ENCODE measurements around the gene ADAMTS14. TPM values are rescaled to one million over a fixed set of nuclear protein-coding genes. Genes with fewer than 3 reads are reported as not detected.

The ADAMTS14 gene
- total RNA-seq, 3 donors from 2014 or later = under 0.01 to 0.15 (median under 0.01) TPM

DNA sequence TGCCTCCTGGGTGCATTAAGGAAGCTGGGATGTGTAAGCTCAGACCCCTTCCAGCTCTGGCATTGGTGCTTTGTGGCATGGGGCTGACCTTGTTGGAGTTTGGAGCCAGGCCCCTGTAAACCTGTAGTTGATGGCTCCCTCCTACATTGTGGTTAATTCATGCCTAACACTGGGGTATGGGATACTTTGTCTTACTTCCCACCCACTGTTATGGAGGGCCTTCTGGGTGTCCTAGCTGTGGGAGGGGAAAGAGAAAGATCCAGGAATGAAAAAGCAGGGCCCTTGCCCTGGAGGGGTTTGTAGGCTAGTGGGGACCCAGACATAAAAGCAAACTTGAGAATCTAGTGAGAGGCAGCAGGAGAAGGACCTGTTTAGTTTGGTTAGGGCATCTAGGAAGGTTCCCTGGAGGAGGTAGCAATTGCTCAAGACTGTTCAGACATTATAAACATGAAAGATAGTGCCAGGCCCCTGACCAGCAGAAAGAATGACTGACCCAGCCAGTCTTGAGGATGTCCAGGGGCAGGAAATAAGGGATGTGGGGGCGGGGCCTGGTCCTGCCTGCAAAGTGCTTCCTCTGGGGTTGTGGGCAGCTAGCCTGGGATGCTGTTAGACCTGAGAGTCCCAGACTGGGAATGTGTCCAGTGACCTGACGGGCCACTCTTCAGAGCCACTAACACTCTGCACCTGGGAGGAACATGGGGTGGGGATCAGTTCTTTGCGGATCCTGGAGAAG, 6.6 kb downstream of the ADAMTS14 start:
- Histone ChIP-seq H3K4me1 (no peaks in the 10 kb centered on the region), H3K4me3 (no peak overlapping the region), H3K36me3 (no peaks in the 10 kb centered on the region), H3K9me3 (no peaks in the 10 kb centered on the region), H3K27me3 (peaks cover 0 to 5% of the 10 kb centered on the region in 2 donors), H3K27ac (no peak overlapping the region)
- intact Hi-C loops (cut with DNase I; ENCODE audit: low total_unique reads) = loop anchor here (5.0 kb wide), 1 partner anchor 412 kb away; no protein-coding TSS in a partner anchor
- DNase-seq (ENCODE audit: low spot score in 2 of 2) = no peak
- TF ChIP-seq POLR2AphosphoS5 (IDR thresholded peaks at IDR 0.05) (no peak), POLR2A (IDR thresholded peaks at IDR 0.05) (no peak)
- TF ChIP-seq, protein P1, sequence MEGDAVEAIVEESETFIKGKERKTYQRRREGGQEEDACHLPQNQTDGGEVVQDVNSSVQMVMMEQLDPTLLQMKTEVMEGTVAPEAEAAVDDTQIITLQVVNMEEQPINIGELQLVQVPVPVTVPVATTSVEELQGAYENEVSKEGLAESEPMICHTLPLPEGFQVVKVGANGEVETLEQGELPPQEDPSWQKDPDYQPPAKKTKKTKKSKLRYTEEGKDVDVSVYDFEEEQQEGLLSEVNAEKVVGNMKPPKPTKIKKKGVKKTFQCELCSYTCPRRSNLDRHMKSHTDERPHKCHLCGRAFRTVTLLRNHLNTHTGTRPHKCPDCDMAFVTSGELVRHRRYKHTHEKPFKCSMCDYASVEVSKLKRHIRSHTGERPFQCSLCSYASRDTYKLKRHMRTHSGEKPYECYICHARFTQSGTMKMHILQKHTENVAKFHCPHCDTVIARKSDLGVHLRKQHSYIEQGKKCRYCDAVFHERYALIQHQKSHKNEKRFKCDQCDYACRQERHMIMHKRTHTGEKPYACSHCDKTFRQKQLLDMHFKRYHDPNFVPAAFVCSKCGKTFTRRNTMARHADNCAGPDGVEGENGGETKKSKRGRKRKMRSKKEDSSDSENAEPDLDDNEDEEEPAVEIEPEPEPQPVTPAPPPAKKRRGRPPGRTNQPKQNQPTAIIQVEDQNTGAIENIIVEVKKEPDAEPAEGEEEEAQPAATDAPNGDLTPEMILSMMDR (IDR thresholded peaks at IDR 0.05) = no peak

DNA sequence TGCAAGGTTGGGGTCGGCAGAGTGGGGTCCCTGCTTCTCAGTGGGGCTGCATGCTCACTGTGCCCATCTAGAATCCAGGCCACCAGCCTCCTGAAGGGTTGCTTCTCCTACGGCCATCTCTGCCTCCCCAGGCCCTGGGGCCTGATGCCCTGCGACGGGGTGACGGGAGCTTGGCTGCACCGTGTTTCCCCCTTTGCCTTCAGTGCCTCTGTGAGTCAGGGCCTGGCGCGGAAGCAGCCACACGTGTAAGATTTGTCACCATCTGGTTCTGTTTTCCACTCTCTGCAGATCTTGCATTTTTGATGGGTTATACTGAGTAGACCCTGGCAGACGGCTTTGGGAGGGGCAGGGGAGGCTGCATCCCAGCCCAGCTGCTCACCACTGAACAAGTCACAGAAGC, 7.2 kb downstream of the ADAMTS14 start:
- peaks cover 0 to 5% of the 10 kb centered on the region in 2 donors for H3K27me3 ChIP-seq
- TF ChIP-seq, protein P1 (IDR thresholded peaks at IDR 0.05) = no peak
- H3K4me3 ChIP-seq = no peak overlapping the region
- no peak overlapping the region for H3K27ac ChIP-seq
- intact Hi-C loops (cut with DNase I; ENCODE audit: low total_unique reads) = loop anchor here (5.0 kb wide), 1 partner anchor 412 kb away; no protein-coding TSS in a partner anchor
- DNase-seq (ENCODE audit: low spot score in 2 of 2) = no peak
- no peaks in the 10 kb centered on the region for H3K36me3 ChIP-seq
- H3K4me1 ChIP-seq = no peaks in the 10 kb centered on the region
- no peaks in the 10 kb centered on the region for H3K9me3 ChIP-seq

DNA sequence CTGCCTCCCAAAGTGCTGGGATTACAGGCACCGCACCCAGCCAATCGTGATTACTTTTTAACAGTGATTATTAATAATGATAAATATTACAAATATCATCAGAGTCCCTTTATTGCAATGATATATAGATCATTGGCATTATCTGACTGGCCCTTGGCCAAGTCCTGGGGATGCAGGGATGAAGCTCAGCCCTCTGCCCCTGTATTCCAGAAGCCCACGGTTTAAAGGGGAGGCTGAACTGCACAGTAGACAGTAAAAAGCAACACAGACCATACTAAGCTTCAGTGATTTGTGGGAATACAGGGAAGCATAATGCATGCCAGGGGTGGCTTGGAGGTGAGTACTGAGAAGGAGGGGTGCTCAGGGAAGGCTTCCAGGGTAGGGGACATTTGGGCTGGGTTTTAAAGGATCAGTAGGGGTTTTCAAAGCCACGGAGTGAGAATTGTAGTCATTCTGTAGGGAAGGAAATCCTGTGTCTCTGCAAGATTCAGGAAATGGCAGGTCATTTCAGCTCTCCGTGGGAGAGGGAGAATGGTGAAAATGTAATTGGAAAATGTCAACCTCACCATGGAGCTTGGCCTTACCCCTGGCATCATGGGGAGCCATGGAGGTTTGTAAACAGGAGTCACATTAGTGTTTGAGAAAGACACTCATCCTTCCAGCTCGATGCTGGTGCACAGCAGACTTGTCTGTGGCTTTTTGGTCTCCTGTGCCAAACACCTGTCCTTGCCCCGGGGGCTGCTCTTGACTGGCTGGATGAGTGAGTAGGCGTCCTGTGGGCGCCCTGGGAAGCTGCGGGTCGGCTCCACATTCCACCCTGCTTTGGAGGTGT, 8.8 kb downstream of the ADAMTS14 start:
- no peak for TF ChIP-seq POLR2A (IDR thresholded peaks at IDR 0.05)
- TF ChIP-seq, protein P1 (IDR thresholded peaks at IDR 0.05) = no peak
- TF ChIP-seq POLR2AphosphoS5 (IDR thresholded peaks at IDR 0.05) = no peak
- H3K27me3 ChIP-seq = peaks cover 0 to 5% of the 10 kb centered on the region in 2 donors
- intact Hi-C loops (cut with DNase I; ENCODE audit: low total_unique reads) = no loop called here
- DNase-seq (ENCODE audit: low spot score in 2 of 2) = no peak
- H3K36me3 ChIP-seq = no peaks in the 10 kb centered on the region
- H3K27ac ChIP-seq = no peak overlapping the region
- no peaks in the 10 kb centered on the region for H3K4me1 ChIP-seq
- no peaks in the 10 kb centered on the region for H3K9me3 ChIP-seq
- no peak overlapping the region for H3K4me3 ChIP-seq

DNA sequence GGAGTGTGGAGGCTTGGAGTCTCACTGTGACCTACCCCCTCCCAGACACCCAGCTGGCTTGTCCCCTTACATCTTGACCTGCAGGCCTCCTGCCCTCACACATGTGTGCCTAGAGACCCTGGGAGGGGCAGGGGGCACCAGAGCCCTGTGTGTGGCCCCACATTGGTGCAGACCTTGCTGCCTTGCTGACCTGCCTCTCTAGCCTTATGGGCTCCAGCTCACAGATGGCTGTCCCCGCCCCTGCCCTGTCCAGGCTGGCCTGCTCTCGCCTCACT, 9.4 kb downstream of the ADAMTS14 start:
- no peak for TF ChIP-seq POLR2A (IDR thresholded peaks at IDR 0.05)
- no peak for TF ChIP-seq POLR2AphosphoS5 (IDR thresholded peaks at IDR 0.05)
- TF ChIP-seq, protein P1 (IDR thresholded peaks at IDR 0.05) = no peak
- H3K27ac ChIP-seq = no peak overlapping the region
- peaks cover 0 to 4% of the 10 kb centered on the region in 2 donors for H3K27me3 ChIP-seq
- no peak for DNase-seq (ENCODE audit: low spot score in 2 of 2)
- H3K4me3 ChIP-seq = no peak overlapping the region
- intact Hi-C loops (cut with DNase I; ENCODE audit: low total_unique reads) = no loop called here
- no peaks in the 10 kb centered on the region for H3K4me1 ChIP-seq
- no peaks in the 10 kb centered on the region for H3K36me3 ChIP-seq
- no peaks in the 10 kb centered on the region for H3K9me3 ChIP-seq
